ENCODE results near the gene TSKS. TPM values are rescaled to one million over a fixed set of nuclear protein-coding genes. Genes with fewer than 3 reads are reported as not detected.

The TSKS gene
- total RNA-seq, 1 experiment from 2014 or later, result 0.76 TPM

DNA sequence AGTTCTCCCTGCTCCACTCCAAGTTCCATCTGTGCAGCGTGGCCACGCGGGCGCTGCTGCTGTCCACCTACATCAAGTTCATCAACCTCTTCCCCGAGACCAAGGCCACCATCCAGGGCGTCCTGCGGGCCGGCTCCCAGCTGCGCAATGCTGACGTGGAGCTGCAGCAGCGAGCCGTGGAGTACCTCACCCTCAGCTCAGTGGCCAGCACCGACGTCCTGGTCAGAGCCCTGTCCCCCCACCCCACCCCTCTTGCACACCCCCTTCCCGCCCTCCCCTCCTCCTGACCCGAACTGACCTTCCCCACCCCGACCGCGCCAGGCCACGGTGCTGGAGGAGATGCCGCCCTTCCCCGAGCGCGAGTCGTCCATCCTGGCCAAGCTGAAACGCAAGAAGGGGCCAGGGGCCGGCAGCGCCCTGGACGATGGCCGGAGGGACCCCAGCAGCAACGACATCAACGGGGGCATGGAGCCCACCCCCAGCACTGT is 38.3 kb upstream of the TSKS start:
- H3K27ac ChIP-seq (ENCODE audit: low read depth, low read length), result no peak overlapping the region; the same call in 1 of the 2 replicates
- no TSS peak for BruUV-seq (replicated peaks)
- no peaks in the 10 kb centered on the region for H3K9me3 ChIP-seq (ENCODE audit: control insufficient read depth in 1 of 2, insufficient read depth in 1 of 2, low read depth in 1 of 2, low read length in 2 of 2)
- ATAC-seq, result no peak
- no peak overlapping the region for H3K4me2 ChIP-seq (ENCODE audit: low read length)
- H3K27me3 ChIP-seq (ENCODE audit: insufficient read depth, low read length), result no peaks in the 10 kb centered on the region
- H3K9me2 ChIP-seq (ENCODE audit: insufficient read depth), result no peaks in the 10 kb centered on the region
- no peak for DNase-seq (ENCODE audit: low read depth, low spot score)
- ChIA-PET CTCF (no interaction called here), POLR2A (no interaction called here), RAD21 (ENCODE audit: low non-redundant PET in 1 of 2, low total read pairs in 2 of 2, uncharacterized antibody in 2 of 2, unreplicated experiment in 2 of 2) (no interaction called here)
- no peak overlapping the region for H3K4me3 ChIP-seq (replicated peaks in 1 of 2; ENCODE audit: low read depth in 1 of 2, low read length in 2 of 2)
- H3K36me3 ChIP-seq (ENCODE audit: control insufficient read depth in 1 of 2, insufficient read depth in 2 of 2, low read length in 2 of 2), result peaks cover 16 to 27% of the 10 kb centered on the region in 2 experiments
- H2AFZ ChIP-seq (ENCODE audit: low read depth, low read length, poor library complexity, severe bottlenecking), result no peak overlapping the region
- H3K79me2 ChIP-seq (ENCODE audit: insufficient read depth, low read length), result no peaks in the 10 kb centered on the region
- H3K4me1 ChIP-seq (ENCODE audit: control insufficient read depth in 1 of 2, insufficient read depth in 2 of 2, low read length in 2 of 2), result peaks cover 4 to 16% of the 10 kb centered on the region in 2 experiments; a peak in 3 of 4 replicates
- H4K20me1 ChIP-seq (ENCODE audit: insufficient read depth), result no peaks in the 10 kb centered on the region
- TF ChIP-seq, protein P1, sequence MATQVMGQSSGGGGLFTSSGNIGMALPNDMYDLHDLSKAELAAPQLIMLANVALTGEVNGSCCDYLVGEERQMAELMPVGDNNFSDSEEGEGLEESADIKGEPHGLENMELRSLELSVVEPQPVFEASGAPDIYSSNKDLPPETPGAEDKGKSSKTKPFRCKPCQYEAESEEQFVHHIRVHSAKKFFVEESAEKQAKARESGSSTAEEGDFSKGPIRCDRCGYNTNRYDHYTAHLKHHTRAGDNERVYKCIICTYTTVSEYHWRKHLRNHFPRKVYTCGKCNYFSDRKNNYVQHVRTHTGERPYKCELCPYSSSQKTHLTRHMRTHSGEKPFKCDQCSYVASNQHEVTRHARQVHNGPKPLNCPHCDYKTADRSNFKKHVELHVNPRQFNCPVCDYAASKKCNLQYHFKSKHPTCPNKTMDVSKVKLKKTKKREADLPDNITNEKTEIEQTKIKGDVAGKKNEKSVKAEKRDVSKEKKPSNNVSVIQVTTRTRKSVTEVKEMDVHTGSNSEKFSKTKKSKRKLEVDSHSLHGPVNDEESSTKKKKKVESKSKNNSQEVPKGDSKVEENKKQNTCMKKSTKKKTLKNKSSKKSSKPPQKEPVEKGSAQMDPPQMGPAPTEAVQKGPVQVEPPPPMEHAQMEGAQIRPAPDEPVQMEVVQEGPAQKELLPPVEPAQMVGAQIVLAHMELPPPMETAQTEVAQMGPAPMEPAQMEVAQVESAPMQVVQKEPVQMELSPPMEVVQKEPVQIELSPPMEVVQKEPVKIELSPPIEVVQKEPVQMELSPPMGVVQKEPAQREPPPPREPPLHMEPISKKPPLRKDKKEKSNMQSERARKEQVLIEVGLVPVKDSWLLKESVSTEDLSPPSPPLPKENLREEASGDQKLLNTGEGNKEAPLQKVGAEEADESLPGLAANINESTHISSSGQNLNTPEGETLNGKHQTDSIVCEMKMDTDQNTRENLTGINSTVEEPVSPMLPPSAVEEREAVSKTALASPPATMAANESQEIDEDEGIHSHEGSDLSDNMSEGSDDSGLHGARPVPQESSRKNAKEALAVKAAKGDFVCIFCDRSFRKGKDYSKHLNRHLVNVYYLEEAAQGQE (IDR thresholded peaks at IDR 0.05; ENCODE audit: low read depth), result no peak
- TF ChIP-seq, protein P2, sequence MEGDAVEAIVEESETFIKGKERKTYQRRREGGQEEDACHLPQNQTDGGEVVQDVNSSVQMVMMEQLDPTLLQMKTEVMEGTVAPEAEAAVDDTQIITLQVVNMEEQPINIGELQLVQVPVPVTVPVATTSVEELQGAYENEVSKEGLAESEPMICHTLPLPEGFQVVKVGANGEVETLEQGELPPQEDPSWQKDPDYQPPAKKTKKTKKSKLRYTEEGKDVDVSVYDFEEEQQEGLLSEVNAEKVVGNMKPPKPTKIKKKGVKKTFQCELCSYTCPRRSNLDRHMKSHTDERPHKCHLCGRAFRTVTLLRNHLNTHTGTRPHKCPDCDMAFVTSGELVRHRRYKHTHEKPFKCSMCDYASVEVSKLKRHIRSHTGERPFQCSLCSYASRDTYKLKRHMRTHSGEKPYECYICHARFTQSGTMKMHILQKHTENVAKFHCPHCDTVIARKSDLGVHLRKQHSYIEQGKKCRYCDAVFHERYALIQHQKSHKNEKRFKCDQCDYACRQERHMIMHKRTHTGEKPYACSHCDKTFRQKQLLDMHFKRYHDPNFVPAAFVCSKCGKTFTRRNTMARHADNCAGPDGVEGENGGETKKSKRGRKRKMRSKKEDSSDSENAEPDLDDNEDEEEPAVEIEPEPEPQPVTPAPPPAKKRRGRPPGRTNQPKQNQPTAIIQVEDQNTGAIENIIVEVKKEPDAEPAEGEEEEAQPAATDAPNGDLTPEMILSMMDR (IDR thresholded peaks at IDR 0.05 in 2 of 3, conservative IDR thresholded peaks at IDR 0.05 in 1 of 3; ENCODE audit: borderline replicate concordance in 1 of 3, insufficient read depth in 1 of 3, low read depth in 2 of 3, low read length in 2 of 3), result no peak
- TF ChIP-seq SP1 (IDR thresholded peaks at IDR 0.05; ENCODE audit: low read depth), result no peak
- no peak for TF ChIP-seq POLR2AphosphoS5 (IDR thresholded peaks at IDR 0.05; ENCODE audit: low read depth, low read length)
- TF ChIP-seq ZNF274 (IDR thresholded peaks at IDR 0.05; ENCODE audit: low read depth, low read length), result no peak
- no peak for TF ChIP-seq EZH2 (IDR thresholded peaks at IDR 0.05)
- TF ChIP-seq CBX3 (IDR thresholded peaks at IDR 0.05; ENCODE audit: low read depth), result no peak
- H3K9ac ChIP-seq (ENCODE audit: low read length), result no peak overlapping the region
- intact Hi-C loops (cut with micrococcal nuclease), result no loop called here
